HT1080 (cell line): Measurements from ENCODE around the gene FAM180A. TPM values are rescaled to one million over a fixed set of nuclear protein-coding genes. Genes with fewer than 3 reads are reported as not detected.

Source experiments
- DNase-seq: peaks from one replicate; pipeline ENCODE4 v3.0.0-alpha.2; 2015; ENCODE audit warnings: low read depth
- total RNA-seq: library from RNA; depleted of rRNA; stranded (reverse); fragments of >200 nt; shearing (Covaris generic); gene quantifications from 2 replicates; pipeline ENCODE4 v1.2.3, GENCODE V29; 2014; rRNA removed

Gene FAM180A
- total RNA-seq, 1 experiment from 2014 or later: not detected

DNA sequence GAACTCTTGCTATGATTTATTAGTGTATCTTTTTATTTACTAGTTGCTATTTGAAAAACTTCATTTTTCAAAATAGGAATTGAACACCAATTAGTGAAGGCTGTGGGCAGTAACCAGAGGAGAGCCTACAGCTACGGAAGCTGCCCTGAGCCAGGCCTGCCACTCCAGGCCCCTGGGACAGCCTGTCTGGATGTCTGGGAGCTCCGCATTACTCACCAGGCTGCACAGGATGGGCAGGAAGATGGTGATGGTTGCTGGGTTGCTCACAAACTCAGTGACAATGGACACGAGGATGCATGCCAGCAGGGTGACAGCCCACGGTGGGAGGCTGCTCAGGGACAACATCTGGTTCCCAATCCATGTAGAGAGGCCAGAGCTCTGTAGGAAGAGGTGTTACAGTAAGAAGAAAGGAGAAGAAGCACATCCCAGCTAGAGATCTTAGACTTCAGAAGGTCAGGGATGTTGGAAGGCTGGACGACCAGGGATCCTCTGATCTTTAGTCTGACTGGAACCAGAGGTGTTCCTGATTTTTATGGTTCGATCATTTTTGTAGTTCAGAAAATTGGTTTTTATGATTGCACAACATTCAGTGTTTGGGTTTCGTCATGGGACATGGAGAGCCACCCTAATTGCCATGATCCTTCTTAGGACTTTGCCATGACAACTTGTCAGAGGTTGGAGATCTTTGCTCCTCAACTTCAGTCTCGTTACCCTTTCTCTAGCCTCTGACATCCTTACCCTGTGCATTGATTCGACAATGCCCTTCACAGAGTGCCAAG, 63.1 kb downstream of the FAM180A start:
- DNase-seq: peak; percentile 46

DNA sequence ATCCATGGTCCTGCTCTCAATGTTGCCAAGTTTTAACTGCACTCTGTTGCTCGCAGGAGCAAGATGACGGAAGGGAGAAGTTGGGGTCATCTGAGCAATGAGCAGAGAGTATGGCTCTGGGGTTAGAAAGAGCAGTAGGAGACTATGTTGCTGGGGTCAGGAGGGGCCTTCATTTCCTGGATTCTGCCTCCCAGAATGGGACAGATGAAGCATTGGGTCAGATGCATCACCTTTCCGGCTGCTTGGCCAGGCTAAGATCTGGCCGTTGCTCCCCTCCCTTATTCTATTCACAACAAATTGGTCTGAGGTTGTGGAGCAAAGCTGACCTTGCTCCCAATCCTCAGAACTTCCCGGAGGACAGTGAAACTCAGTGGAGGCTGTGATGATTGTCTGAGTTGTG, 63.9 kb downstream of the FAM180A start:
- DNase-seq: no peak

DNA sequence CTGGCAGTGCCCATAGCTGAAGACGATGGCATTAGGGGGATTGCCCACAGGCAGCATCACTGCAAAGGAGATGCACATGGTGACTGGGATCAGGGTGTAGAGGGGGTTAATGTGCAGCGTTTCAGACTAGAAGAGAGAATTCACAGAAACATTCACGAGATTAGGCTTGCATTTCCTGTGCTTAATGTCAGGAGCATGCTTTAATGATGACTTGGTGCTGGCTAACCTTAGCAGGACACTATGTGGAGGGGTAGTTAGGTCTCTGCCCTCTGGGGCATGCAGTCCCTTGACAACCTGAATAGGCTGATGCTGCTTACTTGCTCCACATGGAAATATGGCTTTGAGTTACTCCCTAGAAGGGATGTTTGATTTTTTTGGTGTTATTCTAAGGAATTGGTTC, 64.5 kb downstream of the FAM180A start:
- peak; percentile 47 for DNase-seq

DNA sequence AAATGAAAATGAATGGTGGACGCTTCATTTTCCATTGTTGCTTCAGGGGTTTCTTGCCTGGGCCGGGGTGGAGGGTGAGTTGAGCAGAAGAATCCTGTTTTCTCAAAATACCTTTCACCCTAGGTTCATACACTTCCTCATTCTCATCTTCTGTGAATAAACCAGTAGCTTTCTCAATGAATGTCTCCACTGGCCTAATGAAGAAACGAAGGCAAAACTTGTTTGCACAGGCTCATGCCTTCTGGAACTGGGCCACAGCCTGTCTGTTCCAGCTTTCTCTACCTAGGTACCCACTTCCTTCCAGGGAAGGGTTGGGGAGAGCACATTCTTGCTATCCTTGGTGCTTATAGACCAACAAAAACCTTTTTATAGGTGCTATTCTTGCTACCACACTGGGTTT, 65.0 kb downstream of the FAM180A start:
- no peak for DNase-seq

DNA sequence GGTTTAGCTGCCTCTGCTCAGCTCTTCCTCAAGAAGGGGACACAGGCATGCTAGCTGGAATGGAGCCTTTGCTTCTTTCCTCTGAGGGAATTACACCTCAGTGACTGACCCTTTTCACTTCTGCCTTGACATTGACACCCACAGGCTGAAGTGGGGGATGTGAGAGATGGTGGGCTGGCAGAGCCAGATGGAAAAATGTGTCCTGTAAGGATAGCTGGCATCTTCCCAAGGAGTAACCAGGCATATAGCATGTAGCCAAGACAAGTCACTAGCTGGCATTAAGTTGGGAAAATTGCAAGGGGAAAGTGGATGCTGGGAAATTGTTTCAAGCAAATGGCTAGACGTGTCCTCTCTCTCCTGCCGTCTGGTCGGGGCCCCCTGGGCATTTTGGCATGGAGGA, 66.4 kb downstream of the FAM180A start:
- DNase-seq: no peak

DNA sequence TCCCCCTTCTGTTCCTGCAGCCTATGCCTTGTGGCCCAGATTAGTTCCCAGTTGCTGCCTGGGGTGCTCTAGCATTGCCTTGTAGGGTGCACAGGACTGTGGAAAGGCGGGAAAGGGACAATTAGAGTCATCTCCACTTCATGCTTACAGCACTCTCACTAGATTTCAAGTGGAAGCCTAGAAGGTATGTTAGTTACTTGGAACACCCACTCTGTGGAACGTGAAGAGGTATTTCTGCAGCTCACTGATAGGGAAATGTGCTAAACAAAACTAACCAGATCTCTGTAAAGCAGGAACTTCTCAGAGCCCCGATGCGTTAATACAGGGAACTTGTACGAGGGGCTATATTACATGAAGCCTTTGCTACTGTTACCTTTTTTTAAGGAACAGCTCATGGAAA, 66.9 kb downstream of the FAM180A start:
- no peak for DNase-seq

Other genes with a start within 250 kb of the FAM180A start
- 9.3 and 13.2 TPM in 2 replicates for gene CNOT4, start 238.7 kb downstream of the FAM180A start, total RNA-seq
- gene NUP205, start 190.9 kb downstream of the FAM180A start, total RNA-seq: 105 and 122 TPM in 2 replicates
- gene STMP1, start 86.3 kb downstream of the FAM180A start, total RNA-seq: 9.0 and 9.3 TPM in 2 replicates
- not detected in 2 replicates for gene SLC13A4, start 20.6 kb downstream of the FAM180A start, total RNA-seq
- 96.1 and 131 TPM in 2 replicates for gene MTPN, start 228.5 kb upstream of the FAM180A start, total RNA-seq